ENCODE data around the gene ABCA1. TPM values are rescaled to one million over a fixed set of nuclear protein-coding genes. Genes with fewer than 3 reads are reported as not detected.
A peak's percentile ranks its signal among the peaks of the same experiment; 100 is the strongest.

The ABCA1 gene
- total and polyA plus RNA-seq, 2 of the 13 experiments (the other 11 are each of a cell fraction or from before 2014, with no cell fraction given) = 26.8 to 63.8 TPM

DNA sequence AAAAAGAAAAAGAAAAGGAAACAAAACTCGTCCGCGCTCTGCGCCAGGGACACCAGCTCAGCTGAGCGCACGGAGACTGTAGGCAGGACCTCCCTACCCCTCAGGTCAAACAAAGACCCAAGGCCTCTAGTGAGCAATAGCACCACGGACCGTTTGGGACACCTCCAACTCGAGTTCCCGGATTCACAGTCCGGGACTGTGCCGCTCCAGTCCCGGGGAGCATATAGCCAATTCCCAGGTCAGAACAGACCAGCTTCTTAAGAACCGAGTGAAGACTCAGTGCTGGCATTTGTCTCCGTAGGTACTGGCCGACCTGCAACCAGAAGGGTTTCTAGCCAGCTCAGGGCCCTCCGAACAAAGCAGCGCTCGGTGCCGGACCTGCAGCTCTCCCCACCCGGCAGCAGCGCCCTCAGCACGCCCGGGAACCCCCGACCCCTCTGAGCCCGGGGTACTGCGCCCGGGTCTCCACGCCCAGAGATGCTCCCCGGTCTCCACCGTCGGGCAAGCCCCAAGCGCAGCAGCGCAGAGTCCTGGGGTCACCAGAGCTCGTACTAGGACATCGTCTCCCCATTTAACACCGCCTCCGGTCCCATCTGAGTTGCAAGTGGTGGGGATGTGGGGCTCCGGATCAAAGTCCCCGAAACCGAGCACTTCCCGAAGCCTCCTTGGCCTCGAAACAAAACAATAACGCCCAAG is 591 bp downstream of the ABCA1 start (continued):
- TF ChIP-seq, protein P1, sequence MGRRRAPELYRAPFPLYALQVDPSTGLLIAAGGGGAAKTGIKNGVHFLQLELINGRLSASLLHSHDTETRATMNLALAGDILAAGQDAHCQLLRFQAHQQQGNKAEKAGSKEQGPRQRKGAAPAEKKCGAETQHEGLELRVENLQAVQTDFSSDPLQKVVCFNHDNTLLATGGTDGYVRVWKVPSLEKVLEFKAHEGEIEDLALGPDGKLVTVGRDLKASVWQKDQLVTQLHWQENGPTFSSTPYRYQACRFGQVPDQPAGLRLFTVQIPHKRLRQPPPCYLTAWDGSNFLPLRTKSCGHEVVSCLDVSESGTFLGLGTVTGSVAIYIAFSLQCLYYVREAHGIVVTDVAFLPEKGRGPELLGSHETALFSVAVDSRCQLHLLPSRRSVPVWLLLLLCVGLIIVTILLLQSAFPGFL (CRISPR knock-in tag; IDR thresholded peaks at IDR 0.05) = no peak
- TF ChIP-seq, protein P2, sequence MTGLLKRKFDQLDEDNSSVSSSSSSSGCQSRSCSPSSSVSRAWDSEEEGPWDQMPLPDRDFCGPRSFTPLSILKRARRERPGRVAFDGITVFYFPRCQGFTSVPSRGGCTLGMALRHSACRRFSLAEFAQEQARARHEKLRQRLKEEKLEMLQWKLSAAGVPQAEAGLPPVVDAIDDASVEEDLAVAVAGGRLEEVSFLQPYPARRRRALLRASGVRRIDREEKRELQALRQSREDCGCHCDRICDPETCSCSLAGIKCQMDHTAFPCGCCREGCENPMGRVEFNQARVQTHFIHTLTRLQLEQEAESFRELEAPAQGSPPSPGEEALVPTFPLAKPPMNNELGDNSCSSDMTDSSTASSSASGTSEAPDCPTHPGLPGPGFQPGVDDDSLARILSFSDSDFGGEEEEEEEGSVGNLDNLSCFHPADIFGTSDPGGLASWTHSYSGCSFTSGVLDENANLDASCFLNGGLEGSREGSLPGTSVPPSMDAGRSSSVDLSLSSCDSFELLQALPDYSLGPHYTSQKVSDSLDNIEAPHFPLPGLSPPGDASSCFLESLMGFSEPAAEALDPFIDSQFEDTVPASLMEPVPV (CRISPR knock-in tag; IDR thresholded peaks at IDR 0.05) = peak; percentile 6; the same call in 1 of the 2 replicates
- TF ChIP-seq ZNF891 (CRISPR knock-in tag; IDR thresholded peaks at IDR 0.05) (no peak), HMGA1 (CRISPR knock-in tag; conservative IDR thresholded peaks at IDR 0.05) (no peak), HNRNPH1 (optimal IDR thresholded peaks at IDR 0.05; ENCODE audit: low read depth, low read length) (no peak), ZNF615 (CRISPR knock-in tag; IDR thresholded peaks at IDR 0.05; ENCODE audit: borderline replicate concordance) (no peak), ZNF564 (CRISPR knock-in tag; IDR thresholded peaks at IDR 0.05) (no peak), ZNF549 (CRISPR knock-in tag; IDR thresholded peaks at IDR 0.05) (no peak), ZNF562 (CRISPR knock-in tag; IDR thresholded peaks at IDR 0.05; ENCODE audit: borderline replicate concordance) (no peak), HCFC1 (IDR thresholded peaks at IDR 0.05; ENCODE audit: low read depth, low read length) (no peak), ZNF616 (CRISPR knock-in tag; IDR thresholded peaks at IDR 0.05; ENCODE audit: low read depth) (0 out of 2 replicates have a peak, but pooled peaks have one; percentile 38), KLF13 (CRISPR knock-in tag; IDR thresholded peaks at IDR 0.05) (no peak), FOXC1 (CRISPR knock-in tag; IDR thresholded peaks at IDR 0.05; ENCODE audit: borderline replicate concordance) (no peak), EHMT2 (IDR thresholded peaks at IDR 0.05; ENCODE audit: borderline replicate concordance, low read depth, low read length) (no peak), ZNF777 (CRISPR knock-in tag; IDR thresholded peaks at IDR 0.05) (peak; percentile 46), KDM6A (CRISPR knock-in tag; IDR thresholded peaks at IDR 0.05; ENCODE audit: low read depth) (no peak), EZH2 (conservative IDR thresholded peaks at IDR 0.05; ENCODE audit: low read depth, low read length) (no peak), BCL6 (CRISPR knock-in tag; IDR thresholded peaks at IDR 0.05) (no peak), MXI1 (IDR thresholded peaks at IDR 0.05; ENCODE audit: borderline replicate concordance, low read depth, low read length) (no peak), ZFP62 (CRISPR knock-in tag; IDR thresholded peaks at IDR 0.05) (no peak), TAF15 (IDR thresholded peaks at IDR 0.05; ENCODE audit: low read depth, low read length, poor library complexity, severe bottlenecking) (no peak), KDM5B (CRISPR knock-in tag; IDR thresholded peaks at IDR 0.05; ENCODE audit: borderline replicate concordance) (no peak), ZNF382 (CRISPR knock-in tag; IDR thresholded peaks at IDR 0.05; ENCODE audit: borderline replicate concordance) (no peak)
- TF ChIP-seq, protein P3, sequence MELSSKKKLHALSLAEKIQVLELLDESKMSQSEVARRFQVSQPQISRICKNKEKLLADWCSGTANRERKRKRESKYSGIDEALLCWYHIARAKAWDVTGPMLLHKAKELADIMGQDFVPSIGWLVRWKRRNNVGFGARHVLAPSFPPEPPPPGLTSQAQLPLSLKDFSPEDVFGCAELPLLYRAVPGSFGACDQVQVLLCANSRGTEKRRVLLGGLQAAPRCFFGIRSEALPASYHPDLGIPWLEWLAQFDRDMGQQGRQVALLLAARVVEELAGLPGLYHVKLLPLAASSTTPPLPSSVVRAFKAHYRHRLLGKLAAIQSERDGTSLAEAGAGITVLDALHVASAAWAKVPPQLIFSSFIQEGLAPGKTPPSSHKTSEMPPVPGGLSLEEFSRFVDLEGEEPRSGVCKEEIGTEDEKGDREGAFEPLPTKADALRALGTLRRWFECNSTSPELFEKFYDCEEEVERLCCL (CRISPR knock-in tag; IDR thresholded peaks at IDR 0.05; ENCODE audit: borderline replicate concordance) = no peak
- TF ChIP-seq, protein P4, sequence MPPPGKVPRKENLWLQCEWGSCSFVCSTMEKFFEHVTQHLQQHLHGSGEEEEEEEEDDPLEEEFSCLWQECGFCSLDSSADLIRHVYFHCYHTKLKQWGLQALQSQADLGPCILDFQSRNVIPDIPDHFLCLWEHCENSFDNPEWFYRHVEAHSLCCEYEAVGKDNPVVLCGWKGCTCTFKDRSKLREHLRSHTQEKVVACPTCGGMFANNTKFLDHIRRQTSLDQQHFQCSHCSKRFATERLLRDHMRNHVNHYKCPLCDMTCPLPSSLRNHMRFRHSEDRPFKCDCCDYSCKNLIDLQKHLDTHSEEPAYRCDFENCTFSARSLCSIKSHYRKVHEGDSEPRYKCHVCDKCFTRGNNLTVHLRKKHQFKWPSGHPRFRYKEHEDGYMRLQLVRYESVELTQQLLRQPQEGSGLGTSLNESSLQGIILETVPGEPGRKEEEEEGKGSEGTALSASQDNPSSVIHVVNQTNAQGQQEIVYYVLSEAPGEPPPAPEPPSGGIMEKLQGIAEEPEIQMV (CRISPR knock-in tag; IDR thresholded peaks at IDR 0.05; ENCODE audit: low read depth) = no peak
